Endodermal cell (in vitro differentiated cells): Measurements from ENCODE around the gene AAK1. TPM values are rescaled to one million over a fixed set of nuclear protein-coding genes. Genes with fewer than 3 reads are reported as not detected.
A peak's percentile ranks its signal among the peaks of the same experiment; 100 is the strongest.

ENCODE experiments used
- DNase-seq: peaks from one replicate; pipeline ENCODE4 v3.0.0-alpha.2; 2017
- H3K27ac ChIP-seq: 2 replicates; pipeline ENCODE4 v1.5.1; 2013; ENCODE audit warnings: mild to moderate bottlenecking, low read depth, low read length, moderate library complexity
- H3K27me3 ChIP-seq: 2 replicates; pipeline ENCODE4 v1.6.1; 2013; ENCODE audit warnings: mild to moderate bottlenecking, low read length, moderate library complexity; ENCODE audit not compliant: insufficient read depth, control insufficient read depth, poor library complexity, severe bottlenecking
- H3K36me3 ChIP-seq: 2 replicates; pipeline ENCODE4 v1.7.0; 2013; ENCODE audit warnings: mild to moderate bottlenecking, low read length, moderate library complexity; ENCODE audit not compliant: control insufficient read depth, insufficient read depth
- H3K4me1 ChIP-seq: one replicate; pipeline ENCODE4 v1.7.0; 2013; ENCODE audit warnings: low read length; ENCODE audit not compliant: control insufficient read depth, insufficient read depth
- H3K4me3 ChIP-seq: 2 replicates; pipeline ENCODE4 v1.5.1; 2013; ENCODE audit warnings: mild to moderate bottlenecking, low read length, moderate library complexity
- H3K9ac ChIP-seq: 2 replicates; pipeline ENCODE4 v1.6.1; 2013; ENCODE audit warnings: mild to moderate bottlenecking, low read length, moderate library complexity; ENCODE audit not compliant: poor library complexity, severe bottlenecking; ENCODE audit errors: extremely low read depth
- H3K9me3 ChIP-seq: 2 replicates; pipeline ENCODE4 v1.6.1; 2013; ENCODE audit warnings: mild to moderate bottlenecking, low read length, moderate library complexity; ENCODE audit not compliant: control insufficient read depth
- H3K27ac Mint-ChIP-seq: 2 replicates; pipeline ENCODE4 v1.8.0; 2020; ENCODE audit warnings: mixed read lengths
- H3K27me3 Mint-ChIP-seq: 2 replicates; pipeline ENCODE4 v1.8.0; 2021; ENCODE audit warnings: mild to moderate bottlenecking, mixed read lengths; ENCODE audit not compliant: insufficient read depth
- H3K36me3 Mint-ChIP-seq: 2 replicates; pipeline ENCODE4 v1.8.0; 2020; ENCODE audit warnings: low read depth, mixed read lengths
- H3K4me1 Mint-ChIP-seq: 2 replicates; pipeline ENCODE4 v1.8.0; 2020; ENCODE audit warnings: mixed read lengths
- H3K4me3 Mint-ChIP-seq: 2 replicates; pipeline ENCODE4 v1.8.0; 2020; ENCODE audit warnings: mild to moderate bottlenecking, moderate library complexity, mixed read lengths
- H3K9me3 Mint-ChIP-seq: 2 replicates; pipeline ENCODE4 v1.8.0; 2020; ENCODE audit warnings: mild to moderate bottlenecking, mixed read lengths
- CTCF ChIP-seq: fragments of 200-600 bp; sonication (generic); conservative IDR thresholded peaks from 2 replicates; pipeline ENCODE4 v1.5.0; 2021; ENCODE audit warnings: antibody characterized with exemption, mild to moderate bottlenecking
- WGBS, 2 experiments: methylation state at CpG; one replicate each; pipeline versions ENCODE4 v1.1.5 to v1.1.7; 2013; ENCODE audit warnings: missing lambda C conversion rate in 2 of 2, mixed read lengths in 1 of 2; ENCODE audit not compliant: insufficient coverage in 1 of 2, insufficient read length in 1 of 2; 5-methylcytosine and 5-hydroxymethylcytosine counted together
- total RNA-seq, 2 donors: library from RNA; stranded (reverse); fragmentation: NEBNext Ultra II Directional in 1 of 2; extraction: Animal tissue kit (Norgen Biotek cat#: 25700) in 1 of 2; gene quantifications; 2 replicates in 1 of 2; 3 replicates in 1 of 2; pipeline ENCODE4 v1.2.1, GENCODE V29; 2021

AAK1 gene
- total RNA-seq, 2 donors from 2014 or later: 29.2 to 34.7 TPM

- peaks cover 36% of the 10 kb centered on the region for H3K36me3 ChIP-seq
- H3K9me3 Mint-ChIP-seq: peaks cover 14% of the 10 kb centered on the region
- peak overlapping the region; percentile 50 for H3K27ac ChIP-seq
- peaks cover 4% of the 10 kb centered on the region for H3K27me3 Mint-ChIP-seq
- peak overlapping the region; percentile 97 for H3K27ac Mint-ChIP-seq
- no peak for TF ChIP-seq CTCF
- H3K4me3 ChIP-seq: peak overlapping the region; percentile 90
- no peaks in the 10 kb centered on the region for H3K27me3 ChIP-seq
- H3K36me3 Mint-ChIP-seq: peaks cover 29% of the 10 kb centered on the region
- 0 to 25% methylated on average over 1 to 5 of the region's 5 CpGs for WGBS, 2 experiments
- H3K4me1 ChIP-seq: peaks cover 5% of the 10 kb centered on the region
- peak overlapping the region; percentile 96 for H3K4me3 Mint-ChIP-seq
- no peak for DNase-seq
- H3K9ac ChIP-seq: peak overlapping the region; percentile 76
- H3K4me1 Mint-ChIP-seq: peaks cover 26% of the 10 kb centered on the region
- H3K9me3 ChIP-seq: peaks cover 4% of the 10 kb centered on the region
Measured at GRCh38 chr2:69436596-69436937, 207.0 kb downstream of the AAK1 start.

- Histone ChIP-seq H3K9me3 (no peaks in the 10 kb centered on the region), H3K9ac (no peak overlapping the region), H3K36me3 (peaks cover 36% of the 10 kb centered on the region), H3K27me3 (no peaks in the 10 kb centered on the region), H3K27ac (no peak overlapping the region), H3K4me1 (peaks cover 5% of the 10 kb centered on the region), H3K4me3 (no peak overlapping the region)
- peaks cover 26% of the 10 kb centered on the region for H3K36me3 Mint-ChIP-seq
- peaks cover 4% of the 10 kb centered on the region for H3K27me3 Mint-ChIP-seq
- no peak overlapping the region for H3K4me3 Mint-ChIP-seq
- H3K27ac Mint-ChIP-seq: no peak overlapping the region
- H3K9me3 Mint-ChIP-seq: peaks cover 6% of the 10 kb centered on the region
- 87 to 92% methylated on average over 3 to 5 of the region's 5 CpGs for WGBS, 2 experiments
- no peak for TF ChIP-seq CTCF
- H3K4me1 Mint-ChIP-seq: peaks cover 26% of the 10 kb centered on the region
- DNase-seq: no peak
Measured at GRCh38 chr2:69434753-69435152, 208.8 kb downstream of the AAK1 start.

- no peak overlapping the region for H3K27ac ChIP-seq
- Mint-ChIP-seq H3K36me3 (peaks cover 32% of the 10 kb centered on the region), H3K27me3 (peaks cover 2% of the 10 kb centered on the region), H3K4me3 (no peak overlapping the region), H3K4me1 (peaks cover 2% of the 10 kb centered on the region), H3K9me3 (no peaks in the 10 kb centered on the region), H3K27ac (no peak overlapping the region)
- H3K9ac ChIP-seq: no peak overlapping the region
- H3K4me3 ChIP-seq: no peak overlapping the region
- H3K27me3 ChIP-seq: no peaks in the 10 kb centered on the region
- no peaks in the 10 kb centered on the region for H3K9me3 ChIP-seq
- H3K36me3 ChIP-seq: peaks cover 45% of the 10 kb centered on the region
- WGBS, 2 experiments: 96 to 100% methylated on average over 5 to 6 of the region's 6 CpGs
- H3K4me1 ChIP-seq: no peaks in the 10 kb centered on the region
- no peak for TF ChIP-seq CTCF
- DNase-seq: no peak
Measured at GRCh38 chr2:69429491-69430183, 213.9 kb downstream of the AAK1 start.
